Adipocyte (in vitro differentiated cells): Measurements from ENCODE around the gene CSNK1G1.

Experiments
- DNase-seq: peaks from one replicate; pipeline ENCODE4 v3.0.0-alpha.2; 2015; ENCODE audit warnings: low read depth
- H3K27me3 ChIP-seq: replicated peaks from 2 replicates; pipeline ENCODE4 v1.7.0; 2013; ENCODE audit warnings: mild to moderate bottlenecking, low read length, moderate library complexity; ENCODE audit not compliant: control insufficient read depth, insufficient read depth
- H3K36me3 ChIP-seq: 2 replicates; pipeline ENCODE4 v1.7.0; 2013; ENCODE audit warnings: low read length, mild to moderate bottlenecking, moderate library complexity; ENCODE audit not compliant: control insufficient read depth, insufficient read depth, severe bottlenecking
- H3K4me1 ChIP-seq: 2 replicates; pipeline ENCODE4 v1.7.0; 2013; ENCODE audit warnings: mild to moderate bottlenecking, low read length, moderate library complexity; ENCODE audit not compliant: control insufficient read depth, insufficient read depth
- H3K4me3 ChIP-seq: 2 replicates; pipeline ENCODE4 v1.7.0; 2013; ENCODE audit warnings: mild to moderate bottlenecking, low read length, moderate library complexity
- H3K9ac ChIP-seq: 2 replicates; pipeline ENCODE4 v1.7.0; 2013; ENCODE audit warnings: mild to moderate bottlenecking, low read length, moderate library complexity
- H3K9me3 ChIP-seq: 2 replicates; pipeline ENCODE4 v1.7.0; 2013; ENCODE audit warnings: mild to moderate bottlenecking, low read length, moderate library complexity; ENCODE audit not compliant: control insufficient read depth

CSNK1G1 gene

DNA sequence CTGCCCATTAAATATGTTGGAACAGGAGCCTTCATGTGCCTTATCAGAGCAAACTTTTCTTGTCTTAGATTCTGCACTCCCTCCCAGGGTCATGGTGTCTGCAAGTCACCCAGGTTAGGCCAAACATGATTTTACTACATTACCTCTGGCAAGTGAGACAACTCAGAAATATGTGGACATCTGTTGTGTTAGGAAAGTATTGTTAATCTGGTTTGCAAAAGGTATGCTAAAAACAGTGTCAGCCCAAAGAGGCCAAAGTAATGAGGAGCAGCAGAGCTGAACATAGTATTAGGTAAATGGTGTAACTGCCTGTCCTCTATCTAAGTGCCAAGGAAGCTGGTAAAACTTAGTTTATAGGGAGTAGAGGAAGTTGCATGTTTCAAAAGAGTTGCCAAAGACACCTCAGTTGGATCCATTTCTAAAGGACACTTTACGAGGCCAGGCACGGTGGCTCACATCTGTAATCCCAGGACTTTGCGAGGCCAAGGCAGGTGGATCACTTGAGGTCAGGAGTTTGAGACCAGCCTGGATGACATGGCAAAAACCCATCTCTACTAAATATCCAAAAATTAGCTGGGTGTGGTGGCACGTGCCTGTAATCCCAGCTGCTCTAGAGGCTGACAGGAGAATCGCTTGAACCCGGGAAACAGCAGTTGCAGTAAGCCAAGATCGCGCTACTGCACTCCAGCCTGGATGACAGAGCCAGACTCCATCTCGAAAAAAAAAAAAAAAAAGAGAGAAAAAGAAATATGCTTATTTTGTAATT, 170.6 kb downstream of the CSNK1G1 start:
- Histone ChIP-seq H3K9ac (no peak overlapping the region), H3K27me3 (no peaks in the 10 kb centered on the region), H3K4me3 (no peak overlapping the region), H3K4me1 (peaks cover 13% of the 10 kb centered on the region), H3K36me3 (peaks cover 28% of the 10 kb centered on the region), H3K9me3 (no peaks in the 10 kb centered on the region)
- no peak for DNase-seq

- no peaks in the 10 kb centered on the region for H3K27me3 ChIP-seq
- H3K9ac ChIP-seq, result no peak overlapping the region
- peaks cover 32% of the 10 kb centered on the region for H3K36me3 ChIP-seq
- H3K4me1 ChIP-seq, result peaks cover 13% of the 10 kb centered on the region
- no peaks in the 10 kb centered on the region for H3K9me3 ChIP-seq
- H3K4me3 ChIP-seq, result no peak overlapping the region
- no peak for DNase-seq
Measured at GRCh38 chr15:64182859-64183370, 173.1 kb downstream of the CSNK1G1 start.

- Histone ChIP-seq H3K4me3 (no peak overlapping the region), H3K9ac (no peak overlapping the region), H3K36me3 (peaks cover 36% of the 10 kb centered on the region), H3K27me3 (no peaks in the 10 kb centered on the region), H3K4me1 (peaks cover 13% of the 10 kb centered on the region), H3K9me3 (no peaks in the 10 kb centered on the region)
- no peak for DNase-seq
Measured at GRCh38 chr15:64180235-64180824, 175.6 kb downstream of the CSNK1G1 start.

- no peaks in the 10 kb centered on the region for H3K27me3 ChIP-seq
- no peak overlapping the region for H3K9ac ChIP-seq
- no peak overlapping the region for H3K4me3 ChIP-seq
- DNase-seq, result no peak
- H3K9me3 ChIP-seq, result no peaks in the 10 kb centered on the region
- peaks cover 19% of the 10 kb centered on the region for H3K4me1 ChIP-seq
- H3K36me3 ChIP-seq, result peaks cover 19% of the 10 kb centered on the region
Measured at GRCh38 chr15:64166102-64166890, 189.7 kb downstream of the CSNK1G1 start.

DNA sequence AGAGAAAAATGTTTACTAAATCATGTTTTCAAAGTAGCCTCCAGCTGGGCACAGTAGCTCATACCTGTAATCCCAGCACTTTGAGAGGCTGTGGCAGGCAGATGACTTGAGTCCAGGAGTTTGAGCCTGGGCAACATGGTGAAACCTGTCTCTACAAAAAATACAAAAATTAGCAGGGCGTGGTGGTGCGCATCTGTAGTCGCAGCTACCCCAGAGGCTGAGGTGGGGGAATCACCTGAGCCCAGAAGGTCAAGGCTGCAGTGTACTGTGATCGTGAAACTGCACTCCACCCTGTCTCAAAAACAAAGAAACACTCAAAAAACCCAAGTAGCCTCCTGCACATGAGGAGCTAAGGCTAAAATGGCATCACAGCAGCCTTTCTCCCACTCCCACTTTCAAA, 191.5 kb downstream of the CSNK1G1 start:
- DNase-seq, result no peak
- no peak overlapping the region for H3K4me3 ChIP-seq
- H3K36me3 ChIP-seq, result peaks cover 21% of the 10 kb centered on the region
- H3K27me3 ChIP-seq, result no peaks in the 10 kb centered on the region
- no peak overlapping the region for H3K9ac ChIP-seq
- peaks cover 35% of the 10 kb centered on the region for H3K4me1 ChIP-seq
- H3K9me3 ChIP-seq, result no peaks in the 10 kb centered on the region

DNA sequence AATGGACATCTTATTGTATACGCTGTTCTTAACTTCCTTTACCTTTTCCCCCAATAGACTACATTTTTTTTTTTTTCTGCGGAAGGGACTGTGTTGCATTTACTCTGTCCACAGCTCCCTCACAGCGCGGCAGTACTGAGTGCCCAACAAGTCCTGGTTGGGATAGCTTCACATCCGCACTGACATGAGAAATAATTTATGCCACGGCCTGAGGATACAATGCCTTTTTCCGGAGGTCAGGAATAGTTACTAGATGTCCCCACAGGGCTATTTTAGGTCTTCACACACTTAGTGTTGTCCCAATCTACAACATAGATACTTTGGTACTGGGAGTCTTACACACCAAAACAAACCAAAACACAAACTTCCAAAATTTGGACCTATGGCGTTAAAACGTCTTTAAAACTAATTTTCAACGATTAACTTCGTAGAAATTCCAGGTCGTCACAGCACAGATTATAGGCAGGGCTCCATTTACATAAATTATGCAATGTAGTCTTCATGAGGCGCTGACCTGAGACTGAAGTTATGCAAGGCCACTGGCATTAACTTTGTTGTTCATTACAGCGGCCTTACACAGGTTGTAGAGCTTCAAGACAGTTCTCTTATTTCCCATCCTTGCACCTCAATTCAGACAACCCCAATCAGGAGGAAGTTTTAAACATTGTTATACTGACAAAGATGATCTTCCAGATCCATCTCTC, 192.2 kb downstream of the CSNK1G1 start:
- no peak for DNase-seq
- peak overlapping the region; percentile 81 for H3K4me3 ChIP-seq
- H3K9ac ChIP-seq, result peak overlapping the region; percentile 90

DNA sequence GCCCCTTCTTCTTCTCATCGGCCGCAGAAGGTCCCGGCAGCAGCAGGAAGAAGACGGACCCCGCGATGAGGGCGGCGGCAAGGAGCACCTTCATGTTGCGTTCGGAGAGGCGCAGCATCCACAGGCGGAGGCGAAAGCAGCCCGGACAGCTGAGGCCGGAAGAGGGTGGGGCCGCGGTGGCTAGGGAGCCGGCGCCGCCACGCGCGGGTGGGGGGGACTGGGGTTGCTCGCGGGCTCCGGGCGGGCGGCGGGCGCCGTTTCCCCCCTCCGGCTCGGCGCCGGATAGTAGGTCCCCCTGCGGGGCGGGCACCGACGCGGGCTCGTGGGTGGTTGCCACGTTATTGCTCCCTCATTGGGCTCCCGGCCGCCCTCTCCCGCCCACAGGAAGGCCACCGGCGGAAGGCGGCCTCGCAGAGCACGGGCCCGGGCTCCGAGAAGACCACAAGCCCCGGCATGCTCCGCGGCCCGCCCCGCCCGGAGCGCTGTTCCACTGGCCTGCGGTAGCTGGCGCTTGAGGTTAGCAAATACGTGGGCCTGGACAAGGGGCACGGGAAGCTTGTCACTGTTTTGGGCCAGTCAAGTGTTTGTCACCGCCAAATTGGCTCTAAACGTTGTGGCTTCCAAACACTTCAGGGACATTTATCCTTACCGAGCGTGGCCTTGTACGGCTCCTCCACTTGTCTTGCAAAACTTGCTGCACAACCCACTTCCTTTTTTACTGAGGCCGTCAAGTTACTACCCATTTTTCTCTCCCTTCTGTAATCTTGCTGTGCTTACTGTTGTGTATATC, 192.9 kb downstream of the CSNK1G1 start, which contains the start of gene PPIB:
TSS of gene PPIB (minus strand) at position 154 of the 790 bp plus-strand sequence. CDS start at position 118, 36 bp downstream.
- Histone ChIP-seq H3K9ac (peak within 1 kb of the TSS; percentile 93), H3K36me3 (peaks cover 35% of the 10 kb centered on the region), H3K27me3 (no peaks in the 10 kb centered on the region), H3K9me3 (no peaks in the 10 kb centered on the region), H3K4me3 (peak within 1 kb of the TSS; percentile 94), H3K4me1 (peaks cover 46% of the 10 kb centered on the region)
- DNase-seq, result peak; percentile 99

More for the DNA sequence above, 192.2 kb downstream of the CSNK1G1 start:
- Histone ChIP-seq H3K27me3 (no peaks in the 10 kb centered on the region), H3K4me1 (peaks cover 39% of the 10 kb centered on the region), H3K9me3 (no peaks in the 10 kb centered on the region), H3K36me3 (peaks cover 27% of the 10 kb centered on the region)

DNA sequence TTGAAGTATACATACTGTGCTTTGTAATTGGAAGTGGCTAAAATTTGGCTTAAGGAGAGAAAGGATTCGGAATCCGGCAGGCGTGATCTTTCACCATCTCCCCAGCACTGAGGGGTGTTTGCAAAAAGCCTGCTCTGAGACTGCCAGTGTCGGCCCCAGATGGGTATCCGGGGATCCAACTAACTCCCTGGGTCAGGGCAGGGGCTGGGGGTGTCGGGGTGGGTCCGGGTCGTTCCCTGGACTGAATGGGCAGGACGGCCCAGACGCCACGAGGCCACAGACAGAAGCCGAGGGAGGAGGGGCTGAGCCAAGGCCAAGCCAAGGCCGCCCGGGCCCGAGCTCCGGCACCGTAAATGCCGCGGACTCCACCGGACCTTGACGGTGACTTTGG, 193.5 kb downstream of the CSNK1G1 start:
- H3K9me3 ChIP-seq, result no peaks in the 10 kb centered on the region
- H3K4me3 ChIP-seq, result peak overlapping the region; percentile 94
- H3K9ac ChIP-seq, result peak overlapping the region; percentile 93
- H3K36me3 ChIP-seq, result peaks cover 41% of the 10 kb centered on the region
- no peak for DNase-seq
- H3K4me1 ChIP-seq, result peaks cover 51% of the 10 kb centered on the region
- no peaks in the 10 kb centered on the region for H3K27me3 ChIP-seq

GRCh38 chr15:64161688-64162477, 194.1 kb downstream of the CSNK1G1 start:
- Histone ChIP-seq H3K4me1 (peaks cover 57% of the 10 kb centered on the region), H3K27me3 (no peaks in the 10 kb centered on the region), H3K9ac (peak overlapping the region; percentile 93), H3K9me3 (no peaks in the 10 kb centered on the region), H3K4me3 (peak overlapping the region; percentile 94), H3K36me3 (peaks cover 47% of the 10 kb centered on the region)
- DNase-seq, result peak; percentile 6
